ENCODE measurements around the gene CERS6. TPM values are rescaled to one million over a fixed set of nuclear protein-coding genes. Genes with fewer than 3 reads are reported as not detected.

CERS6 gene
- total and polyA plus RNA-seq, 4 donors, result 4.3 to 25.8 (median 13.6) TPM

DNA sequence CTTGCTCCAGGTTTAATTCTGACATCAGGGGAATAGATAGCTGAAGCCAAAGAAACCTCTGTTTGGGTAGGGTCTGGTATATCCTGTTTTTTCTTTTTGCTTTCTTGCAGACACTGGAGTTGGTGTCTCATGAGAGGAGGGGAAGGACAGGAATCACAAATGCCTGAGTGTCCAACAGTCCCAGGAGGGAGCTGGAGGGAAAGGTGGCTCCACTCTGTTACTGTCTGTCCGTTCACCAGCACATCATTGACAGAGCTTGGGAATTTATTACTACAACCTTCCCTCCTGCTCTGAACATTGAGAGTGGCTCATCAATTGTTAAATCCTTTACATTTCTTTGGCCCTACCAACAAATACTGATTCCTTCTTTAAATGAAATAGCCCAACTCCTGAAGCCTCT, 194.1 kb downstream of the CERS6 start:
- no peak for DNase-seq
- H3K27ac ChIP-seq (ENCODE audit: low read depth in 1 of 2, low read length in 1 of 2), result no peak overlapping the region
- H3K4me1 ChIP-seq (ENCODE audit: control insufficient read depth in 5 of 5, insufficient read depth in 5 of 5, low read length in 5 of 5), result peaks cover 0 to 22% (median 8%) of the 10 kb centered on the region in 5 donors
- H3K9ac ChIP-seq (ENCODE audit: insufficient read depth in 1 of 2, low read length in 2 of 2), result no peak overlapping the region
- H3K36me3 ChIP-seq (ENCODE audit: control insufficient read depth in 4 of 4, insufficient read depth in 4 of 4, low read length in 4 of 4), result no peaks in the 10 kb centered on the region
- WGBS, 2 donors, result 52 to 90% methylated on average over 1 of the region's 1 CpG
- no peak overlapping the region for H3K4me3 ChIP-seq
- no peaks in the 10 kb centered on the region for H3K9me3 ChIP-seq (ENCODE audit: control insufficient read depth in 4 of 4, insufficient read depth in 3 of 4, low read length in 3 of 4)
- TF ChIP-seq, protein P1, sequence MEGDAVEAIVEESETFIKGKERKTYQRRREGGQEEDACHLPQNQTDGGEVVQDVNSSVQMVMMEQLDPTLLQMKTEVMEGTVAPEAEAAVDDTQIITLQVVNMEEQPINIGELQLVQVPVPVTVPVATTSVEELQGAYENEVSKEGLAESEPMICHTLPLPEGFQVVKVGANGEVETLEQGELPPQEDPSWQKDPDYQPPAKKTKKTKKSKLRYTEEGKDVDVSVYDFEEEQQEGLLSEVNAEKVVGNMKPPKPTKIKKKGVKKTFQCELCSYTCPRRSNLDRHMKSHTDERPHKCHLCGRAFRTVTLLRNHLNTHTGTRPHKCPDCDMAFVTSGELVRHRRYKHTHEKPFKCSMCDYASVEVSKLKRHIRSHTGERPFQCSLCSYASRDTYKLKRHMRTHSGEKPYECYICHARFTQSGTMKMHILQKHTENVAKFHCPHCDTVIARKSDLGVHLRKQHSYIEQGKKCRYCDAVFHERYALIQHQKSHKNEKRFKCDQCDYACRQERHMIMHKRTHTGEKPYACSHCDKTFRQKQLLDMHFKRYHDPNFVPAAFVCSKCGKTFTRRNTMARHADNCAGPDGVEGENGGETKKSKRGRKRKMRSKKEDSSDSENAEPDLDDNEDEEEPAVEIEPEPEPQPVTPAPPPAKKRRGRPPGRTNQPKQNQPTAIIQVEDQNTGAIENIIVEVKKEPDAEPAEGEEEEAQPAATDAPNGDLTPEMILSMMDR (IDR thresholded peaks at IDR 0.05; ENCODE audit: control extremely low read depth, extremely low read depth), result no peak
- ATAC-seq (ENCODE audit: insufficient read depth, low FRiP score), result no peak
- no peaks in the 10 kb centered on the region for H3K27me3 ChIP-seq (ENCODE audit: control insufficient read depth in 3 of 3, insufficient read depth in 3 of 3, low read length in 2 of 3)

DNA sequence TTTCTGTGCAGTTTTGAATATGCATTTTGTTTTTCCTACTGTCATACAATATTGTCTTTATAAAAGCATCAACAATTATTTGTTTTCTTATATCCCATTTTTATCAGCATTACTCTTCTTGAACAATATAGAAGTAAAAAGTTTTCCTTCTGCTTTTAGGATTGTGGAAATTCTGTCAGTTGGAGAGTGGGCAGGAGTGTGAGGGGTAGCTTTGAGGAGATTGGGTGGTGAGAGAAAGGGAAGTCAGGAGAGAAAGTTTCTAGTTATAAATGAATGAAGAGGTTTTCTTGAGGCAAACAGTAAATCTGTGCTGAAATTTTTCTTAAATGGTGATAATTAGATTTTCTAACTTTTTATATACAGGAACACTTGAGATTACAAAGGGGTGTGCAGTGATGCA, 194.7 kb downstream of the CERS6 start:
- Histone ChIP-seq H3K9ac (ENCODE audit: insufficient read depth in 1 of 2, low read length in 2 of 2) (no peak overlapping the region), H3K4me3 (no peak overlapping the region), H3K27ac (ENCODE audit: low read depth in 1 of 2, low read length in 1 of 2) (peak overlapping the region in 1 of 2 donors; percentile 10), H3K27me3 (ENCODE audit: control insufficient read depth in 3 of 3, insufficient read depth in 3 of 3, low read length in 2 of 3) (no peaks in the 10 kb centered on the region), H3K9me3 (ENCODE audit: control insufficient read depth in 4 of 4, insufficient read depth in 3 of 4, low read length in 3 of 4) (no peaks in the 10 kb centered on the region), H3K36me3 (ENCODE audit: control insufficient read depth in 4 of 4, insufficient read depth in 4 of 4, low read length in 4 of 4) (no peaks in the 10 kb centered on the region), H3K4me1 (ENCODE audit: control insufficient read depth in 5 of 5, insufficient read depth in 5 of 5, low read length in 5 of 5) (peaks cover 0 to 22% (median 8%) of the 10 kb centered on the region in 5 donors)
- DNase-seq (no peak), ATAC-seq (ENCODE audit: insufficient read depth, low FRiP score) (no peak)
- TF ChIP-seq, protein P1 (IDR thresholded peaks at IDR 0.05; ENCODE audit: control extremely low read depth, extremely low read depth), result no peak

DNA sequence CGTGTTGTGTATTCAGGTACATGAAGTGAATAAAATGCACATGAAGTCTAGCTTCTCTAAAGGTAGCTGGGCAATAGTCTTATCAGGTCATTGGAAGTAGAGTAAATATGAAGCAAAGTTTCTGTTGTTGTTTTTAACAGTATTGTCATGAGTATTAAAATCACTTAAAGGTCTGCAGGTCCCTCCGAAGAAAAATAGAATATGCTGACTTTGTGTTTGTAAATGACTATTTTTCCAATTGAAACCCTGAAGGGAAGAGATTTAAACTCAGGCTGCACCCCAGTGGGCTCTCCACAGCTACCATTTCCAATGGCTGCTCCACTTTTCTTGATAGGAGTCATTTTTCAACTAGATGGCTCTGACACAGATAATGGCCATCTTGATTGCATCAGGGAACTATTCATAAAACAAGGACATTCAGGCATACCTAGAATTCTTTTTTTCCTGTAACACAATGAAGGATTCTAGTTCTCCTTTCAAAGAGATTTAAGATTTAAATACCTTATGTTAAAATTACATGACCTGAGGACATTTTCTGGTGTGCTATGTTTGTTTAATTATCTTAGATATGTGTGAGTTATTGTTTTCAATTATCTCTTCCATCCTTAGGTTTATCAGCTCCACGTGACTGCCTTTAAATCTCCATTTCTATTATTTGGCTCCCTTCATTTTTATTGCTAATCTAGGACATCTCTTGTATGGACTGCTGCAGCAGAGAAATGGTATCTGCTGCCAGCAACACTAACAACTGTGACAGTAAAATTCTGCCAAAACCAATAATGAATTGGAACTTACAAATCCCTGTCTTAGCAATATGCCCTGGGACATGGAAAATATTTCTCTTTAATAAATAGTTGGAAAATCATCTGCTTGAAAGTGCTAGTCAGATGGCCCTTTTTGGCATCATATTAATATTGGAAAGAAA, 197.2 kb downstream of the CERS6 start:
- no peak overlapping the region for H3K27ac ChIP-seq (ENCODE audit: low read depth in 1 of 2, low read length in 1 of 2)
- no peaks in the 10 kb centered on the region for H3K9me3 ChIP-seq (ENCODE audit: control insufficient read depth in 4 of 4, insufficient read depth in 3 of 4, low read length in 3 of 4)
- WGBS, 2 donors, result 81 to 89% methylated on average over 3 of the region's 3 CpGs
- no peak overlapping the region for H3K4me3 ChIP-seq
- ATAC-seq (ENCODE audit: insufficient read depth, low FRiP score) (no peak), DNase-seq (peak in 1 of 3 donors; percentile 41)
- TF ChIP-seq, protein P1 (IDR thresholded peaks at IDR 0.05; ENCODE audit: control extremely low read depth, extremely low read depth), result no peak
- H3K27me3 ChIP-seq (ENCODE audit: control insufficient read depth in 3 of 3, insufficient read depth in 3 of 3, low read length in 2 of 3), result no peaks in the 10 kb centered on the region
- no peaks in the 10 kb centered on the region for H3K36me3 ChIP-seq (ENCODE audit: control insufficient read depth in 4 of 4, insufficient read depth in 4 of 4, low read length in 4 of 4)
- H3K4me1 ChIP-seq (ENCODE audit: control insufficient read depth in 5 of 5, insufficient read depth in 5 of 5, low read length in 5 of 5), result peaks cover 0 to 22% (median 8%) of the 10 kb centered on the region in 5 donors
- no peak overlapping the region for H3K9ac ChIP-seq (ENCODE audit: insufficient read depth in 1 of 2, low read length in 2 of 2)

Data from lung (tissue), 12 donors.